NK-92 (cell line): ENCODE results near the gene GNAI3.
A peak's percentile ranks its signal among the peaks of the same experiment; 100 is the strongest.

Experiments
- DNase-seq: peaks from one replicate; lab custom pipeline; 2025; ENCODE audit not compliant: unreplicated experiment; lab: John Stamatoyannopoulos, UW

The GNAI3 gene

GRCh38 chr1:109543988-109544735 lies 4.3 kb upstream of the GNAI3 start:
- DNase-seq: no peak

DNA sequence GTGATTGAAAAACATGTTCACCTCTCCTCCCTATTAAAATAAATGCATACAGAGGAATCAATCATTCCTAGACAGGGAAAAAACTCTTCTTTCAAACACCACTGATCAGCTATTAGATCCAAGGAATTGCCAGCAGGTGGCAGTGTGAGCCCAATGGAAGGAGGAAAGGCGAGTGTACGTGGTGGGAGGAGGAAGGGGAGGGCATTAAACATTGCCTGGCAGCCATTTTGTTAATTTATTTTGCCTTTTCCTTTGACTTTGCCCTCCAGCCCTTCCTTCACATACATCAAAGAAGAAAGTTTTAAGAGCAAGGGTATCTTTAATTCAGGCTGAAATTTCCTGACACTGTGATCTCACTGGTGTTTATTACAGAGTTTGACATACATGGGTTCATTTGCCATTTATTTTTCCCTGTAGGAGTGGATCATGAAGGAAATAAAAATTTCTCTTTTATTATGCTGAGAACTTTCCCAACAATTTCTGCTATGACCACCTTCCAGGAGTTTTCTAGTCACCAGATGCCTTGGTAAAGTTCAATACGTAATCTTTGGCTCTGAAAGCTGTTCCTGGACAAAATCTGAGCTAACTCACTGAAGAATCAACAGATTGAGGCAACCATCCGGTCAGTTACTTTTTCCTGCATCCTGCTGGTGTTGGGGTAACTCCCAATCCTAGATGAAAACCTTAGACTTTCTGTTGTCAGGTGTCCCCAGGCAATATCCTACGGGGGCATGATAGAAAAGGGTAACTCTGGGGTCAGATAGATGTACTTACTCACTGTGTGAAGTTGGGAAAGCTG lies 1.9 kb upstream of the GNAI3 start:
- DNase-seq: peak; percentile 42

GRCh38 chr1:109547463-109548320 lies 723 bp upstream of the GNAI3 start:
- no peak for DNase-seq

DNA sequence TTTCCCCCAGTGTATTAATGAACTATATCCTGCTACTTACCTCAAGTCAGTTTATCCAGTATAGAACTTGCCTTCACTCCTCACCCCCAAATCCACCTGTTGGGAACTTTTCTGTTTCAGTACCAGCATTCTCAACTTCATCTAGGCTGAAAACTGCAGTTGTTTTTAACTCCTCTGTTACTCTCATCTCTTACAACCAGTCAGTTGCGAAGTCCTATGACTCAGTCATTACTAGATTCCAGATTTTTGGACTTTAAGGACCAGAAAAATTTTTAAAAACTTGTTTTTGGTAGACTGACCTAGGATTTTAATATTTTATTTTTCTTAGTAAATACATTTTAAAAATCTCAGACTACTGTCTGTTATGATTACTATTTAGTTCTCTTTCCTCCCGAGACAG lies 8.1 kb downstream of the GNAI3 start:
- DNase-seq: no peak

- no peak for DNase-seq
These were observed 9.1 kb downstream of the GNAI3 start for GRCh38 chr1:109557520-109557919.

DNA sequence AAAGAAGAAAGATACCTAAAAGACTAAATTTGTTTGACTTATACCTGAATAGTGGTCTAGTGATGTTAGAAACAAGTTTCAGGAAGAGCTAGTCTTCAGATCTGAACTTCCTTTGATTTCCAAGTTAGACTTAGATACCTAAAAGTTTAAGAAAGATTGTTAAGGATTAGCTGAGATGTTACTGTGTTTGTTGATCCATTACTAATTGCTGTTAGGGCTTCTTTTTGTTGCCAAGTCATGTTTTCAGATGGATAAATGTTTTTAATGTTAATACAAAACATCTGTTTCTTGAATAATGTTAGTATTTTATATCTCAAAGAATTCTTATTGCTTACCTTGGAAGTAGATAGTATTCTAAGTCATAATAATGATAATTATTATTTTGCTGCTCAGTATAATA lies 11.6 kb downstream of the GNAI3 start:
- DNase-seq: no peak

- no peak for DNase-seq
These were observed 15.9 kb downstream of the GNAI3 start for GRCh38 chr1:109564194-109564878.

DNA sequence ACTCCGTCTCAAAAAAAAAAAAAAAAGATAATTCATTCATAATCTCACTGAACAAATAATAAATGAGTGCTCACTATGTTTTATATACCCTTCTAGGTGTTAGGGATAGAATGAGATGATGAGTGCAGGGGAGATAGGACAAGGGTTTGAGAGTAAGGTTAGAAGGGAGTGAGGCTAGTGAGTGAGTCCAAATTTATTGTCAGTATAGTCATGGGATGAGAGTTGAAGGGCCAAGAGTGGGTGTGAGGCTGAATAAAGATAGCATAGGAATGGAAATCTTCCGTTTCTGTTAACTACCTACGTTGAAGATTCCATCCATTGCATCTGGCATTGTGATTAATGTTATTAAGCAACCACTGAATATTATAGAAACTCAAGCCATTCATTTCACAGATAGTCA lies 16.8 kb downstream of the GNAI3 start:
- no peak for DNase-seq

- DNase-seq: no peak
These were observed 18.6 kb downstream of the GNAI3 start for GRCh38 chr1:109566982-109567381.

DNA sequence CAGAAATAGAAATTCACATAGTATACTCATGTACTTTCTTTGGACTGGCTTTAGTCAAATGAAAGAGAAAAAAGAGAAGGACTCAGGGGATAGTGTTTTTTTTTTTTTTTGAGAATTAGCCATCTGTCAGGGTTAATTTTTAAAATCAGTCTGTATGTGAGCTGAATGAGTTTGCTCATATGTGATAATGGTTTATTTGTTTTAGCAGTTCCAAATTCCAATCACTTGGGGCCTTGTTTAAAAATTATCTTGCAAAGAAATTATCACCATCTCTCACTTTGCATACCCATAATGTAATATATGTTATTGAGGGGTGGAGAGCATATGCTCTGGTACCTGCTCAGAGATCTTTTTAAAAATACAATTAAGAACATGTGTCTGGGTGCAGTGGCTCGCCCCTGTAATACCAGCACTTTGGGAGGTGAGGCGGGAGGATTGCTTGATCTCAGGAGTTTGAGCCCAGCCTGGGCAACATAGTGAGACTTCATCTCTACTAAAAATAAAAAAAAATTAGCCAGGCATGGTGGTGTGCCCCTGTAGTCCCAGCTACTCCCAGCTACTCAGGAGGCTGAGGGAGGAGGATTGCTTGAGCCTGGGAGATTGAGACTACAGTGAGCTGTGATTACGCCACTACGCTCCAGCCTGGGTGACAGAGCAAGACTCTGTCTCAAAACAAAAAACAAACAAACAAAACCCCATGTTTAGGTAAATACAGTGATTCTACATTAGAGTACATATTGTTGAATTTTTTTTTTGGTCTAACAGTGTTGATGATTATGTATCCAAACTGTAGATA lies 19.7 kb downstream of the GNAI3 start:
- DNase-seq: no peak

DNA sequence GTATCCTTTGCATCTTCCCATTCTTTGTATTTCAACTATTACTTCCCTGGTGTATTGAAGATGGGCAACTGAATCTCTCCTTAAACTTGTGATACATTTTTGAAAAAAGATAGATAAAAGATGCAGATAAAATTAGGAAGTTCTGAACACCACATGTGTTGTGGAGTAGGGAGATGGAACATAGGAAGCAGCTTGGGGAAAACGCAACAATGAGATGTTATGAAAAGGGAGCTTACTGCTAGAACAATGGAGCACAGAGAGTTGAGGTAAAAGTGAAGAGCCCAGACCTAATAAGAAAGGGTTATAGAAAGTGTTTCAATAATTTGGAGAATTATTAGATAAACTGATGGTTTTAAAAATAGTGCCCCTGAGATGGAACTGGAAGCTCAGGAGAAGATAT lies 20.9 kb downstream of the GNAI3 start:
- no peak for DNase-seq

DNA sequence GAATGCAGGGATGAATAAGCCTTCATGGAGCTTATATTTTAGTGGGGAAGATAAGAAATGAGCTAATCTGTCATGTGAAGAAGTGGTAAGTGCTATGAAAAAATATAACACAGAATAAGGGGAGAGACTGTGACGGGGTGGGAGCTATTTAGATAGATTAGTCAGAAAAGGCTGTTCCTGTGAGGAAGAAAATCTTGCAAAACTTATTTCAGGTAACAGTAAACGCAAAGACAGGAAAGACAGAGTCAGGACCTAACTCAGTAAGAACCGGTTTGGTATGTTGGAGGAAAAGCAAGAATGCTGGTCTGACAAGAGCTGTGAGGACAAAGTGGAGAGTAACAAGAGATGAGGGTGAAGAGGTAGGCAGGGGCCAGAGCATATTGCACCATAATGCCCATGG lies 22.0 kb downstream of the GNAI3 start:
- no peak for DNase-seq

DNA sequence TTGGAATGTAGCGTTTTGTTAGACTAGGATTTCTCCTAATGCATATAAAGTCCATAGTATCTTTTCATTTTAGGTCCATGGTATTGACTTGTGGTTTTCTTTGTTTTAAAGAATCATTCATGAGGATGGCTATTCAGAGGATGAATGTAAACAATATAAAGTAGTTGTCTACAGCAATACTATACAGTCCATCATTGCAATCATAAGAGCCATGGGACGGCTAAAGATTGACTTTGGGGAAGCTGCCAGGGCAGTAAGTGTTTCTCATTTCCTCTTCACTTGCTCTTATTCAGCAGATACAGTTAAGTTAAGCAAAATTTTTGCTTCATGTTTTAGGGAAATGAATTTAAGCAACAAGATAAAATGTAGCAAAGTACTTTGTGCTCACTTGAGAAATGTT lies 25.4 kb downstream of the GNAI3 start:
- no peak for DNase-seq

- no peak for DNase-seq
These were observed 30.6 kb downstream of the GNAI3 start for GRCh38 chr1:109578947-109579443.

- DNase-seq: no peak
These were observed 31.1 kb downstream of the GNAI3 start for GRCh38 chr1:109579491-109579890.

DNA sequence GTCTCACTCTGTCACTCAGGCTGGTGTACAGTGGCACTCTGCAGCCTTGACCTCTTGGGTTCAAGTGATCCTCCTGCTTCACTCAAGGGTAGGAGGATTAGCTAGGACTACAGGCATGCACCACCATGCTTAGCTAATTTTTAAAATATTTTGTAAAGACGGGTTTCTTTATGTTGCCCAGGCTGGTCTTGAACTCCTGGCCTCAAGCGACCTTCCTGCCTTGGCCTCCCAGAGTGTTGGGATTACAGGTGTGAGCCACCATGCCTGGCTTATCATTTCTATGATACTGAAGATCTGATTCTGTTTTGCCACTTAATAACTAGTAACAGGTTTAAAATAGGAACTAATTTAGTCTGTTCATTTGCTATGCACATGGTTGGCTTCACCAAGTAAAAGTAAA lies 33.6 kb downstream of the GNAI3 start:
- DNase-seq: no peak

GRCh38 chr1:109584766-109585165 lies 36.4 kb downstream of the GNAI3 start:
- DNase-seq: no peak

- DNase-seq: no peak
These were observed 37.6 kb downstream of the GNAI3 start for GRCh38 chr1:109586055-109586454.

GRCh38 chr1:109589177-109589576 lies 40.8 kb downstream of the GNAI3 start:
- no peak for DNase-seq

DNA sequence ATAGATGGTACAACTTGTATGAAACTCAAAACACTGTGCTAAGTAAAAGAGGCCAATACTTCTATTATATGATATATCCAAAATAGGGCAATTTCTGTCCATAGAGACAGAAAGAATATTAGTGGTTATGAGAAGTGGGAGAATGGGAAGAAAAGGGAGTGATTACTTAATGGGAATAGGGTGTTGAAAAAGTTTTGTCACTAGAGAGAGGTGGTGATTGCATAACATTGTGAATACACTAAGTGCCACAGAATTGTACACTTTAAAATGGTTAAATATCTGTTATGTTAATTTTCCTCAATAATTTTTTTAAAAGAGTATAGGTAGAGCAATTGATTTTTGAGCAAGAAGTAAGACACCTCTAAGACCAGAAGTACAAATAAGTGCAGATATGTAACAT lies 41.3 kb downstream of the GNAI3 start:
- DNase-seq: no peak
